PC-3 (cell line): ENCODE measurements around the gene FAM135A. TPM values are rescaled to one million over a fixed set of nuclear protein-coding genes. Genes with fewer than 3 reads are reported as not detected.

ENCODE experiments used
- ATAC-seq: fragments of 200-7000 bp; cut with Tn5 transposase; 2 replicates; pipeline ENCODE4 v1.9.1; 2020; ENCODE audit warnings: mild to moderate bottlenecking, moderate library complexity
- BruUV-seq: library from RNA; stranded (reverse); fragments of 400-500 nt; replicated peaks from 2 replicates; lab custom pipeline; 2021; lab: Mats Ljungman, UMichigan
- CTCF ChIA-PET: fragments of 300-600 bp; sonication (Branson Sonifier 250); formaldehyde crosslinking; loops from one replicate; lab custom pipeline; 2022; ENCODE audit warnings: antibody characterized with exemption; lab: Charles Lee
- POLR2A ChIA-PET: fragments of 300-600 bp; sonication (Branson Sonifier 250); formaldehyde crosslinking; loops from one replicate; lab custom pipeline; 2022; ENCODE audit warnings: antibody characterized with exemption; ENCODE audit not compliant: unreplicated experiment; lab: Charles Lee
- DNase-seq: peaks from one replicate; pipeline ENCODE4 v3.0.0-alpha.2; 2015
- H2AFZ ChIP-seq: fragments of 300-600 bp; sonication (generic); 2 replicates; pipeline ENCODE4 v1.6.0; 2016; ENCODE audit warnings: antibody characterized with exemption, low read length
- H3F3A ChIP-seq: fragments of 300-600 bp; sonication (generic); one replicate; pipeline ENCODE4 v1.6.0; 2017; ENCODE audit warnings: antibody characterized with exemption, low read length, control low read depth, mild to moderate bottlenecking; ENCODE audit not compliant: unreplicated experiment
- H3K27ac ChIP-seq: fragments of 300-600 bp; sonication (generic); 2 replicates; pipeline ENCODE4 v1.5.1; 2016; ENCODE audit warnings: mild to moderate bottlenecking, low read length
- H3K27me3 ChIP-seq: fragments of 300-600 bp; sonication (generic); 2 replicates; pipeline ENCODE4 v1.6.1; 2016; ENCODE audit warnings: low read length, mixed read lengths
- H3K36me3 ChIP-seq: fragments of 300-600 bp; sonication (generic); 2 replicates; pipeline ENCODE4 v1.6.1; 2016; ENCODE audit warnings: low read depth, mixed run types, low read length, mixed read lengths
- H3K4me1 ChIP-seq: fragments of 300-600 bp; sonication (generic); 2 replicates; pipeline ENCODE4 v1.5.1; 2016; ENCODE audit warnings: low read length; ENCODE audit not compliant: insufficient read depth
- H3K4me2 ChIP-seq: fragments of 300-600 bp; sonication (generic); 2 replicates; pipeline ENCODE4 v1.6.0; 2016; ENCODE audit warnings: low read length
- H3K4me3 ChIP-seq: fragments of 300-600 bp; sonication (generic); 2 replicates; pipeline ENCODE4 v1.5.1; 2016; ENCODE audit warnings: mild to moderate bottlenecking, low read length, mixed read lengths
- H3K79me2 ChIP-seq: fragments of 300-600 bp; sonication (generic); 2 replicates; pipeline ENCODE4 v1.6.1; 2017; ENCODE audit warnings: low read length, mixed read lengths
- H3K9ac ChIP-seq: fragments of 300-600 bp; sonication (generic); 2 replicates; pipeline ENCODE4 v1.6.0; 2016; ENCODE audit warnings: mild to moderate bottlenecking, low read length
- H3K9me2 ChIP-seq: fragments of 300-600 bp; sonication (generic); replicated peaks from 2 replicates; pipeline ENCODE4 v1.6.1; 2016; ENCODE audit warnings: mixed run types, low read length, mixed read lengths
- H3K9me3 ChIP-seq: fragments of 300-600 bp; sonication (generic); 2 replicates; pipeline ENCODE4 v1.6.1; 2016; ENCODE audit warnings: low read length, mixed read lengths
- H4K20me1 ChIP-seq: fragments of 300-600 bp; sonication (generic); 2 replicates; pipeline ENCODE4 v1.6.1; 2016; ENCODE audit warnings: low read length, mixed read lengths
- EZH2 ChIP-seq: fragments of 300-600 bp; sonication (generic); IDR thresholded peaks from one replicate; pipeline ENCODE4 v1.6.1; 2017; ENCODE audit warnings: antibody characterized with exemption, mild to moderate bottlenecking, low read length; ENCODE audit not compliant: unreplicated experiment
- EZH2phosphoT487 ChIP-seq: fragments of 300-600 bp; sonication (generic); IDR thresholded peaks from 2 replicates; pipeline ENCODE4 v1.6.1; 2018; ENCODE audit warnings: mild to moderate bottlenecking, antibody characterized with exemption, low read length, borderline replicate concordance
- intact Hi-C: fragments of 100-400 bp; cut with micrococcal nuclease; formaldehyde crosslinking; loops from 2 replicates; pipeline ENCODE4 v1.9.0; 2023
- total RNA-seq: library from RNA; depleted of rRNA; stranded (reverse); fragments of >200 nt; gene quantifications from 2 replicates; pipeline ENCODE4 v1.2.3, GENCODE V29; 2014
- TF ChIP-seq, protein P1 (sequence below): fragments of 300-600 bp; sonication (generic); conservative IDR thresholded peaks from 2 replicates; pipeline ENCODE4 v1.5.1; 2017; ENCODE audit warnings: antibody characterized with exemption, low read depth, mild to moderate bottlenecking, low read length

The FAM135A gene
- total RNA-seq, 1 experiment from 2014 or later: 18.1 TPM

DNA sequence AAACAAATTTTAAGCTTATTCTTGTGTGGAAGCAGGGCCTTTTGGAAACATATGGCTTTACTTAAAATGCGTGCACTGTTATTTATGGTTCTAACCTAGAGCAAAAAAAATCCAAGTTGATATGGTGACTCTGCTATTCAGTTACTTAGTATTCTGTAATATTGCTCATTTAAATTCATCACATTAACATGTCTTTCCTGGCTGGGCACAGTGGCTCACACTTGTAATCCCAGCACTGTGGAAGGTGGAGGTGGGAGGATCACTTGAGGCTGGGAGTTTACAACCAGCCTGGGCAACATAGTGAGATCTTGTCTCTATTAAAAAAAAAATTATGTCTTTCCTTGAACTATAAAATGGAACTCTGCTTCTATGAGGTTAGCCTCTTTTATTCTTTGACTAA lies 95.6 kb downstream of the FAM135A start:
- BruUV-seq: no TSS peak
- DNase-seq: no peak
- TF ChIP-seq EZH2 (no peak), EZH2phosphoT487 (no peak)
- TF ChIP-seq, protein P1, sequence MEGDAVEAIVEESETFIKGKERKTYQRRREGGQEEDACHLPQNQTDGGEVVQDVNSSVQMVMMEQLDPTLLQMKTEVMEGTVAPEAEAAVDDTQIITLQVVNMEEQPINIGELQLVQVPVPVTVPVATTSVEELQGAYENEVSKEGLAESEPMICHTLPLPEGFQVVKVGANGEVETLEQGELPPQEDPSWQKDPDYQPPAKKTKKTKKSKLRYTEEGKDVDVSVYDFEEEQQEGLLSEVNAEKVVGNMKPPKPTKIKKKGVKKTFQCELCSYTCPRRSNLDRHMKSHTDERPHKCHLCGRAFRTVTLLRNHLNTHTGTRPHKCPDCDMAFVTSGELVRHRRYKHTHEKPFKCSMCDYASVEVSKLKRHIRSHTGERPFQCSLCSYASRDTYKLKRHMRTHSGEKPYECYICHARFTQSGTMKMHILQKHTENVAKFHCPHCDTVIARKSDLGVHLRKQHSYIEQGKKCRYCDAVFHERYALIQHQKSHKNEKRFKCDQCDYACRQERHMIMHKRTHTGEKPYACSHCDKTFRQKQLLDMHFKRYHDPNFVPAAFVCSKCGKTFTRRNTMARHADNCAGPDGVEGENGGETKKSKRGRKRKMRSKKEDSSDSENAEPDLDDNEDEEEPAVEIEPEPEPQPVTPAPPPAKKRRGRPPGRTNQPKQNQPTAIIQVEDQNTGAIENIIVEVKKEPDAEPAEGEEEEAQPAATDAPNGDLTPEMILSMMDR: no peak
- ATAC-seq: no peak
- POLR2A ChIA-PET: no interaction called here
- no peak overlapping the region for H3K9ac ChIP-seq
- no peak overlapping the region for H3K27ac ChIP-seq
- no peak overlapping the region for H2AFZ ChIP-seq
- CTCF ChIA-PET: no interaction called here
- H4K20me1 ChIP-seq: no peaks in the 10 kb centered on the region
- H3K9me2 ChIP-seq: no peaks in the 10 kb centered on the region
- no peaks in the 10 kb centered on the region for H3K9me3 ChIP-seq
- no peak overlapping the region for H3K4me2 ChIP-seq
- no peaks in the 10 kb centered on the region for H3F3A ChIP-seq
- no peak overlapping the region for H3K4me3 ChIP-seq
- intact Hi-C loops: no loop called here
- peaks cover 1% of the 10 kb centered on the region; the same call in 1 of the 2 replicates for H3K4me1 ChIP-seq
- peaks cover 2% of the 10 kb centered on the region; the same call in 1 of the 2 replicates for H3K36me3 ChIP-seq
- no peaks in the 10 kb centered on the region for H3K27me3 ChIP-seq
- H3K79me2 ChIP-seq: no peaks in the 10 kb centered on the region

DNA sequence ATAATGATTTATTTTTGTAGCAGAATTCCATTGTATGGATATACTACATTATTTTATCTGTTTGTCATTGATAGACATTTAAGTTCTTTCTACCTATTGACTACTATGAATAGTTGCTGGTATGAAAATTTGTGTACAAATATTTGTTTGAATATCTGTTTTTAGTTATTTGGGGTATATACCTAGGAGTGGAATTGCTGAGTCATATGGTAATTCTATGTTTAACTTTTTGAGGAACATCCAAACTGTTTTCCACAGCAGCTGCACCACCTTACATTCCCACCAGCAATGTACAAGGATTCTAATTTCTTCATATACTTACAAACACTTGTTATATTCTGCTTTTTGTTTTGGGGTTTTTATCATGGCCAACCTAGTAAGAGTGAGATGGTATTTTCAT lies 97.3 kb downstream of the FAM135A start:
- intact Hi-C loops: no loop called here
- DNase-seq (no peak), ATAC-seq (no peak)
- Histone ChIP-seq H3K4me1 (no peaks in the 10 kb centered on the region), H3K9ac (no peak overlapping the region), H2AFZ (no peak overlapping the region), H4K20me1 (no peaks in the 10 kb centered on the region), H3K27me3 (no peaks in the 10 kb centered on the region), H3K9me3 (no peaks in the 10 kb centered on the region), H3K4me3 (no peak overlapping the region), H3K9me2 (no peaks in the 10 kb centered on the region), H3K27ac (no peak overlapping the region), H3F3A (no peaks in the 10 kb centered on the region), H3K79me2 (no peaks in the 10 kb centered on the region), H3K4me2 (no peak overlapping the region), H3K36me3 (no peaks in the 10 kb centered on the region; the same call in 1 of the 2 replicates)
- ChIA-PET CTCF (no interaction called here), POLR2A (no interaction called here)
- no TSS peak for BruUV-seq
- TF ChIP-seq, protein P1: no peak
- TF ChIP-seq EZH2 (no peak), EZH2phosphoT487 (no peak)

DNA sequence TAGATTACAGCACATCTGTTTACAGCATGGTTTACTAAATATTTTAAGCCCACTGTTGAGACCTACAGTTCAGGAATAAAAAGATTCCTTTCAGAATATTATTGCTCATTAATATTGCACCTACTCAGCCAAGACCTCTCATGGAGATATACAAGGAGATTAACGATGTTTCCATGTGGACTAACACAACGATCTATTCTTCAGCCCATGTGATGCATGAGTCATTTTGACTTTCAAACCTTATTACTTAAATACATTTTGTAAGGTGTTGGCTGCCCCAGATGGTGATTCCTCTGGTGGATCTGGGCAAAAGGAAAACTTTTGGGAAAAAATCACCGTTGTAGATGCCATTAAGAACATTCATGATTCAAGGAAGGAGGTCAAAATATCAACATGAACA lies 105.4 kb downstream of the FAM135A start:
- ATAC-seq: no peak
- H3K9me2 ChIP-seq: no peaks in the 10 kb centered on the region
- no peaks in the 10 kb centered on the region for H4K20me1 ChIP-seq
- no peak overlapping the region for H2AFZ ChIP-seq
- no peak overlapping the region for H3K4me2 ChIP-seq
- no peaks in the 10 kb centered on the region for H3F3A ChIP-seq
- H3K4me1 ChIP-seq: no peaks in the 10 kb centered on the region
- ChIA-PET POLR2A (no interaction called here), CTCF (no interaction called here)
- no peaks in the 10 kb centered on the region for H3K9me3 ChIP-seq
- H3K27ac ChIP-seq: no peak overlapping the region
- no peak overlapping the region for H3K4me3 ChIP-seq
- TF ChIP-seq, protein P1: no peak
- TF ChIP-seq EZH2 (no peak), EZH2phosphoT487 (no peak)
- no peaks in the 10 kb centered on the region for H3K27me3 ChIP-seq
- intact Hi-C loops: no loop called here
- no peak overlapping the region for H3K9ac ChIP-seq
- no peaks in the 10 kb centered on the region for H3K79me2 ChIP-seq
- no TSS peak for BruUV-seq
- DNase-seq: no peak
- H3K36me3 ChIP-seq: no peaks in the 10 kb centered on the region
